ENCODE results near the gene DNMBP.
"Not testable (repeated sequence)": the region's sequence is repeated elsewhere in the genome, so short reads cannot be mapped to it uniquely, and the experiment has no call there.

DNMBP gene

DNA sequence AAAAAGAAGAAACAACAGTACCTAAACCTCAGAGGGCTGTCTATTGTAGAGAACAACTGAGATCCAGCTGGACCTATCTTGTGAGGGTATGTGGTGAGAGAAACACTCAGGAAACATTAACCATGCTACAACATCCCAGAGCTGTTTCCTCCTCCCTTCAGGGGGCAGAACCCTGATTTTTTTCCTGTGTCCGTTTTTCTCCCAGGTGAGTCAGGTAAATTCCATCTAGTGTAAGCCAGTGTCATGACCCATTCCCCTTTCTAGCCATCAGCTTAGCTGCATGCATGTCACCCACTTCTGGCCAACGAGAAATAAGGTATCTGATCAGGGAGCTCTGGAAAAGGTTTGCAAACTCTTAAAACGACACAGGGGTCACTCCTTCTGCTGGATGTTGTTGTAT, 103.8 kb downstream of the DNMBP start:
- DNase-seq = no peak

DNA sequence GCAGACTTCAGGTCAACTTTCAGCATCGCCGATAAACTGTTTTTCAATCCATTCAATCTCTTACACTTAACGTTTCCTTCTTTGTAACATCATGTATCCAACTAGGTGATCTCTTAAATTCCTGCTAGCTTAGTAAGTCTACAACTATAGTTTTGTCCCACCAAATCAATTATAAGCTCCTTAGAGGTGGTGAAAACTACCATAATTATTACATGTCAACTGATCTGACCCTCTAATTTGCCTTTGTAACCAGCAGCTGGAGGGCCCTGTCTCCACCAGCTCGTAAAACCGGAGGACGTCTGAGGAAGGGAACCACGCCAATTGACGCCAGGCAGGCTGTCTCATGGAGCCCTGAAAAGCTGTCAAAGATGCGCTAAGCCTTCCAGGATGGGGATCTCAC, 113.9 kb downstream of the DNMBP start:
- DNase-seq = no peak

DNA sequence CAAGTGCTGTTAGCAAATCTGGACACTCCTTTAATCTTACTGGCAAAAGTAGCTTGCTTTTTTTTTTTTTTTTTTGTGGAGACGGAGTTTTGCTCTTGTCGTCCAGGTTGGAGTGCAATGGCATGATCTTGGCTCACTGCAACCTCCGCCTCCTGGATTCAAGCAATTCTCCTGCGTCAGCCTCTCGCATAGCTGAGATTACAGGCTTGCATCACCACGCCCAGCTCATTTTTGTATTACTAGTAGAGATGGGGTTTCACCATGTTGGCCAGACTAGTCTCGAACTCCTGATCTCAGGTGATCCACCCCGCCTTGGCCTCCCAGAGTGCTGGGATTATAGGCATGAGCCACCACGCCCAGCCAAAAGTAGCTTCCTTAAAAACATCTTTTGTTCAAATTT, 114.7 kb downstream of the DNMBP start:
- DNase-seq = not testable (repeated sequence)

DNA sequence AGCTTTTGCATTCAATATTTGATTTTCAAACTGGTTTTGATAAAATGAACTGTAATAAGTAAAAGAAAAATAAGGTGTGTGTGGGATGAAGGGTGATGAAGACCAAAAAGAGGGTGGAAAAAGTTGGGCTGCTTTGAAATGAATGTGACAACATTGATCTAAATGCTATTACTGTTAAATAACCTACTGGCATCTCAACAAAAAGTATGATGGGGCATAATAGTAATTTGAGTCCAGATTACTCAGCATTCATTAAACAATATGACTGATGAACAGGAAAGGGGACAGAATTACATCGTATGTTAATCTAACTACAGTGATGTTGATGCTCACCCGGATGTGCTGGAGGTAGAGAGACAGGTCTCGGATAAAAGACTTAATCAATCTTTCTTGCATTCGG, 115.1 kb downstream of the DNMBP start:
- DNase-seq = no peak

DNA sequence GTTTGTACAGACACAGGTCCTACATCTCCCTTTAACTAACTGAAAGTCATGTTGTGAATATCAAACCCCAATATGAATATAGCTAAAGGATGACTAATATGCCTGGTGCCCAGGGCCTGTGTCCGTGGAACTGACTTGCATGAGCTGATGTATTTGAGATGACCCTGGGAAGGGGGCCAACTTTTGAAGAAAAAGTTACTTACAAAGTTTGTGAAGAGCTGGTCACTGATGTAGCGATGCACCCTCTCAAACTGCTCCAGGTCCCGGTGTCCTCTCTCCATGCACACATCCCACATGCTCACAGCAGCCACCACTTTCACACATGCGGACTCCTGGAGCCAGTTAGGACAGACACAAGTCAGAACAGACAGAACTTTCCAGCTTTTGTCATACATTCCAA, 121.1 kb downstream of the DNMBP start:
- DNase-seq = no peak

DNA sequence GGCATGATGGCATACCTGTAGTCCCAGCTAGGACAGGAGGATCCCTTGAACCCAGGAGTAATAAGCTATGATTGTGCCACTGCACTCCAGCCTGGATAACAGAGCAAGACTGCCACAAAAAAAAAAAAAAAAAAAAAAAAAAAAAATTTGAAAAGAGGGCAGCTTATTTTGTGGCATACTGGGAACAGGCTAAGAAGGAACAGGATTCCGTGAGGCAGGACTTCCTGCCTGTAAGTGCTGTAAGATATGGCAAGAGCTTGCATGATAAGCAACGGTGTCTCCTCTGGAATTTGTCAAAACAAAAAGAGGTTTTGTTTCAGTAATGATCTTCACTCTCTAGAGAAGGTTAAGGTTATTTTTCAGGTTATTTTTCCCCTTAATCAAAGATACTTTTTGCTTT, 126.2 kb downstream of the DNMBP start:
- no peak for DNase-seq

DNA sequence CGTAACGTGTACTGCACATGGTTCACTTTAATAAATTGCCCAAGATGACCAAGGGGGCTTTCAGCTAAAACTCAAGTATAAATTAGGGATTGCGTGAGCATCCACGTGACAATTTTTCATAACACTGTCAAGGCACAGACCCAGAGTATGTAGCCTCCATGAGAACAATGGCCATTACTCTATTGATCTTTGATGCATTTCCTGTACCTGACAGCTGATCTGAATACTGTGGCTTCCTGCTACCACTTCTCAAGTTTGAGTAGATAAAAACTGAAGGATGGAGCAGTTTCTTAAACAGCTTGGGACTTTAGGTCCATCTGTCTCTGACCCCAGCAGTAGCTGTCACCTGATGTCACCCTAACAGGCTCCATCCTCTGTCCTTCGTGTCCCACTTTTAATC, 128.4 kb downstream of the DNMBP start:
- DNase-seq = no peak

DNA sequence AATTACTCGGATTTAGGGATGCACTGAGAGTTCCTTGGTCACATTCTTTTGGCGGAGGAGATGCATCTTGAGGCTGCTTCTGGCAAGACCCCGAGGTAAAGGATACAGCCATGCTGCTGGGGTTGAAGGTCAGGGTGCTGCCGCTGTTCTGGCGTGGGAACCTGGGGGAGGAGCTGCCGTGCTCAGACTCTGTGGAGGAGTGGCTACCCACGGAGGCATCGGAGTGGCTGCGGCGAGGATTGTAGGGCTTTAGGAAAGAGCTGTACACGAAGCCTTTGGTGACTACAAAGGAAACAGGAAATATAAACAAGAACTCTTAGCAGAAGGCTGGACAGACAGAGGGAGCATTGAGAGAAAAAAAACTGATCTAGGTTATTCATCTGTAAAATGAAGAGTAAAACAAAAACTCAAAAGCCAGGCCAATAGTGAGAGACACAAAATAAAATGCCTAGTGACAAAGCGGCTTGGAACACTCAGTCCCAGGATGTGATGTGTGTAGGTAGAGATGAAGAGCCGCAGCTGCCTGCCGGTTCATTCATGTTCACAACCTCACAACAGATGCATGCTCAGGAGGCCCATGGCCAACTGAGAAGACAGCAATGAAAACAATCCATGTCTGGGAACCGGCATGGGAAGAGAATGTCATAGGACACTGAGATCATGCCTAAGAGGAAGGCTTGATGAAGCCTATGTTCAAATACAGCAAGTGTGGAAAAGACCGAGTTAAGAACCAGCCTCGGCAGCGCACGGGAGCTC, 129.5 kb downstream of the DNMBP start:
- no peak for DNase-seq

DNA sequence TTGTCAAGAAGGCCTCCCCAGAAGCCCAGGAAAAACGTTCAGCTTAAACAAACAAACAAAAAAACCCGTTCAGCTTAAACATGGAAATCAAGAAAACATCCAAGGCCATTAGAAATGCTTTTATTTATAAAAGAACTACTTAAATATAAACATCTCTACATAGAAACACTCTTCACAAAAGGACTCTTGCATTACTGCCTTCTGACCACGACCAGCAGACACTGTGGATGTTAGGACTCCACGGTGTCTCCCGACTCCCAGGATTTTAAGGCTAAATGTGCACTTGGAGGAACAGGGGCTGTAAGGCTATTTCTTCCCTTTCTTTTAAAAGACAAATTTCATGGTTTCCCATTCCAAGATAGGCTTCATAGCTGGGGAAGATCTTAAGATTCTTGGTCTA, 134.3 kb downstream of the DNMBP start:
- no peak for DNase-seq

DNA sequence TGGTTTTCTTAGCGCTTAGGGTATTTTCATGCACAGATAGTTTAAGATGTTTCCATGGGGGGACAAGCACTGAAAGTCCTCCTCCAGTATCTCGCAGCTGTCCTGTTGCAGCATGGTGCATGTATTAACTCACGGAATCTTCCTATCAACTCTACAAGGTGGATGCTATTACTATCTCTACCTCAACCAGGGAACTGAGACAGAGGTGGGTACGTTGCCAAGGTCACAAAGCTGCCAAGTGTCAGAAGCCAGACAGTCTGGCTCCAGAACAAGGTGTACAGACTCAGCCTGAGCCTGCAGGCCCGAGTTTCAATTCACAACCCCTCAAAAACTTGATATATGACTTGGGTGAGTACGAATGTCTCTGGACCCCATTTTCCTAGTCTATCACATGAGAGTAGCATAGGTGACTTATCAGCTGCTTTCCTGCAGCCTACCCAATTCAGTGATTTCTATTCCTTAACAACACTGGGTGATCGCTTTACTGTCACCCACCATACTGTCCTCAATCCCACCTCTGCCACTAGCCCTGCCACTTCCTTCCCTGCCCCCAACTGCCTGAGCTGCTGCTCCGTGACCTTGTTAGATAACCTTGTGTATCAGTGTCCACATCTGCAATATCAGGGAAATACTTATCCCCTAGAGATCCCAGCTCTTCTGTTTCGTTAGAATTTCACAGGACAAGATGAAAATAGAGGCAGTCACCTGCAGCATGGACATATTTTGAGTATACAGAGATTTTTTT, 135.2 kb downstream of the DNMBP start:
- DNase-seq = no peak

DNA sequence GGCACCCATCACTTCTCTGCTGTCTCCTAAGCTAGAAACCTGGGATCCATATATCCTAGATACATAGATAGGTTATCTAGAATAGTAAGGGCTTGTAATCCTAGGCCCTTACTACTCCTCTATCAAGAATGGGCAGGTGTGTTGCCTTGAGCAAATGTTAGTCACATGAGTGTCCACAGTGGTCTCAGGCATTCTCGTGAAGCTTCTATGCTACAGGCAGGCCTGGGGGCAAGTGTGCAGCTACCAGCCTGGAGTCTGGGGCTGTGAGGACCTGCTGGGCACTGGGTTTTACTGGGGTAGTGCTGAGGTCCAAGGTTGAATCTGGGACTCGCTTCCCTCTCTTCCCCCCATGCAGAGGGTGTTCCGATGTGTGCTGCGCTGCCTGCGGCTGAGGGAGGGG, 135.9 kb downstream of the DNMBP start:
- no peak for DNase-seq

DNA sequence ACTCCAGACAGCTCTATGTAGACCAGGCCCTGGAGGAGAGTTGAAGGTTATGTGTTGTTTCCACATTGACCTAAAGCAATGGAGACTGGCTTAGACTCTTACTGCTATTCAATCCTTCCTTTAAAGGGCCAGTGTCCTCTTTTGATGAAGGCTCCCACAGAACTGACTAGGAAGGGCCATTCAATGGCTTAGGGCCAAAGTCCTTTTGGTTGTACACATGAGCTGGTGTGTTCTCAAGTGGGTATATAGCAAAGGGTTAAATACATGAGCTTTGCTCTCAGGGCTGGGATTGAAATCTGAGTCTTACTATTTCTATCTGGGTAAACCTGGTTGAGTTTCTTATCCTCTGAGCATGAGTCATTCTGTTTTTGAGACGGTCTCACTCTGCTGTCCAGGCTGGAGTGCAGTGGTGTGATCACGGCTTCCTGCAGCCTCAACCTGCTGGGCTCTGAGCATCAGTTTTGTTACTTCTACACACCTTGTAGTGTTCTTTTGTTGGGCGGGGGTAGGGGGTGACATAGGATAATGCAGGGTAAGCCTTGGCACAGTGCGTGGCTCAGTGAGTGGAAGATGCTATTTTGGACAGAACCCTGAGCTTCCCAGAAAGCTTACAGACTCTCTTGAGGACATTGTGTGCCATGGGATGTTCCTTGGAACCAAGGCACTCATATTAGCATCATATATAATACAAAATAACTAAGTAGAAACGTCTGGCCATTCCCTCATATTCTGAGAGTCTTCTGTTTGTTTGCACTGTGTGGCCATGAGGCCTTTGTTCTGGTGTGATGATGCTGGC, 137.2 kb downstream of the DNMBP start:
- no peak for DNase-seq

DNA sequence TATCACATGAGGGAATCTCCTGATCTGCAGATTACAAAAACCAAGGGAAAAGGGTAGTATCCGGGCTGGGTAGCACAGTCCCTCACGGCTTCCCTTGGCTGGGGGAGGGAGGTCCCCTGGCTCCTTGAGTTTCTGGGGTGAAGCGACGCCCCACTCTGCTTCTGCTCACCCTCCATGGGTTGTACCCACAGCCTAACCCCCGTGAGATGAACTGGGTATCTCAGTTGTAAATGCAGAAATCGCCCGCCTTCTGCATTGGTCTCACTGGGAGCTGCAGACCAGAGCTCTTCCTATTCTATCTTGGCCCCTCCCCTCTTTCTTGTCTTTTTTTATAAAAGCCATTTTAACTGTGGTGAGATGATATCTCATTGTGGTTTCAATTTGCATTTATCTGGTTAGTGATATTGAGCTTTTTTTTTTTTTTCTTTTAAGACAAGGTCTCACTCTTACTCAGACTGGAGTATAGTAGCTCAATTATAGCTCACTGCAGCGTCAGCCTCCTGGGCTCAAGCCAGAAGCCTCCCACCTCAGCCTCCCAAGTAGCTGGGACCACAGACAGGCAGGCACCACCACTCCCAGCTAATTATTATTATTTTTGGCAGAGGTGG, 139.5 kb downstream of the DNMBP start:
- no peak for DNase-seq

DNA sequence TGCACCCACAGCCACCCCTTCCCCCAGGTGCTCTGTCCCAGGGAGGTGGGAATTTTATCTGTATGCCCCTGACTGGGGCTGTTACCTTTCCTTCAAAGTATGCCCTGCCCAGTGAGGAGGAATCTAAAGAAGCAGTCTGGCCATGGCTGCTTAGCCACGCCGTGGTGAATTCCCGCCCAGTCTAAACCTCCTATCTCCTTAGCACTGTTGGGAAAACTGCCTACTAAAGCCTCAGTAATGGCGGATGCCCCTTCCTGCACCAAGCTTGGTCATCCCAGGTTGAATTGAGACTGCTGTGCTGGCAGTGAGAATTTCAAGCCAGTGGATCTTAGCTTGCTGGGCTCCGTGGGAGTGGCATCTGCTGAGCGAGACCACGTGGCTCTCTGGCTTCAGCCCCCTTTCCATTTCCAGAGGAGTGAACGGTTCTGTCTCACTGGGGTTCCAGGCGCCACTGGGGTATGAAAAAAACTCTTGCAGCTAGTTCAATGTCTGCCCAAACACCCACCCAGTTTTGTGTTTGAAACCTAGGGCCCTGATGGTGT, 140.1 kb downstream of the DNMBP start:
- DNase-seq = no peak

DNA sequence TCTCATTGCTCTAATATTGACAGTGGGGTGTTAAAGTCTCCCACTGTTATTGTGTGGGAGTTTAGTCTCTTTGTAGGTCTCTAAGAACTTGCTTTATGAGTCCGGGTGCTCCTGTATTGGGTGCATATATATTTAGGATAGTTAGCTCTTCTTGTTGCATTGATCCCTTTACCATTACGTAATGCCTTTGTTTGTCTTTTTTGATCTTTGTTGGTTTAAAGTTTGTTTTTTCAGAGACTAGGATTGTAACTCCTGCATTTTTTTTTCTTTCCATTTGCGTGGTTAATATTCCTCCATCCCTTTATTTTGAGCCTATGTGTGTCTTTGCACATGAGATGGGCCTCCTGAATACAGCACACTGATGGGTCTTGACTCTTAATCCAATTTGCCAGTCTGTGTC, 142.5 kb downstream of the DNMBP start:
- not testable (repeated sequence) for DNase-seq

DNA sequence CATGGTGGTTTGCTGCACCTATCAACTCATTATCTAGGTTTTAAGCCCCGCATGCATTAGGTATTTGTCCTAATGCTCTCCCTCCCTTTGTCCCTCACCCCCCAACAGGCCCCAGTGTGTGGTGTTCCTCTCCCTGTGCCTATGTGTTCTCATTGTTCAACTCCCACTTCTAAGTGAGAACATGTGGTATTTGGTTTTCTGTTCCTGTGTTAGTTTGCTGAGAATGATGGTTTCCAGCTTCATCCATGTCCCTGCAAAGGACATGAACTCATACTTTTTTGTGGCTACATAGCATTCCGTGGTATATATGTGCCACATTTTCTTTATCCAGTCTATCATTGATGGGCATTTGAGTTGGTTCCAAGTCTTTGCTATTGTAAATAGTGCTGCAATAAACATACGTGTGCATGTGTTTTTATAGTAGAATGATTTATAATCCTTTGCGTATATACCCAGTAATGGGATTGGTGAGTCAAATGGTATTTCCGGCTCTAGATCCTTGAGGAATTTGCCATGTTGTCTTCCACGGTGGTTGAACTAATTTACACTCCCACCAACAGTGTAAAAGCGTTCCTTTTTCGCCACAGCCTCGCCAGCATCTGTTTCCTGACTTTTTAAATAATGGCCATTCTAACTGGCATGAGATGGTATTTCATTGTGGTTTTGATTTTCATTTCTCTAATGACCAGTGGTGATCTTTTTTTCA, 146.1 kb downstream of the DNMBP start:
- DNase-seq = not testable (repeated sequence)

DNA sequence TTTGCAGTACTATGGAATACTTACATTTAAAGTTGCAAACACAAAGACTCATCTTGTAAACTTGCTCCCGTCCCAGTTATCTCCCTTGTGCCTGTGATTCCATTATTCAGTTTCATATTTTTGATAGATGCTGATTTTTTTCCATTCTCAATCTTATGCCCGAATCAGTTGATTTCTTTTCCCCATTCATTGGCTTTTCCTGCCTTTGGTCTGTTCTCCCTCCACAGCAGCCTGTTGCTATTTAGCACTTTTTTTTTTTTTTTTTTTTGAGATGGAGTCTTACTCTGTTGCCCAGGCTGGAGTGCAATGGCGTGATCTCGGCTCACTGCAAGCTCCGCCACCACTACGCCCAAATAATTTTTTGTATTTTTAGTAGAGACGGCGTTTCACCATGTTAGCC, 149.3 kb downstream of the DNMBP start:
- no peak for DNase-seq

DNA sequence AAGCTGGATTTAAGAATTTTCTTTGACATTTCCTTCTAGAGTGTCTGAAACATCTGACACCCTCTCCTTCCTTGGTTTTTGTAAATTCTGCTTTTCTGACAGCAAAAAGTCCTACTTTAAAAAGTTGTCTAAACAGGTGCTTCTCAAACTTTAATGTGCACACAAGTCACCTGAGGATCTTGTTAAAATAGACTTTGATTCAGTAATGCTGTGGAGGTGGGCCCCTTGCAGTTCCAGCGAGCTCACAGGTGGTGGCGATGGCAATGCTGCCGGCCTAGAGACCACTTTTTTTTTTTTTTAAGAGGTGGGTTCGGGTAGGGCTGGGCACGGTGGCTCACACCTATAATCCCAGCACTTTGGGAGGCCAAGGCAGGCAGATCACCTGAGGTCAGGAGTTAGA, 150.2 kb downstream of the DNMBP start:
- DNase-seq = no peak

DNA sequence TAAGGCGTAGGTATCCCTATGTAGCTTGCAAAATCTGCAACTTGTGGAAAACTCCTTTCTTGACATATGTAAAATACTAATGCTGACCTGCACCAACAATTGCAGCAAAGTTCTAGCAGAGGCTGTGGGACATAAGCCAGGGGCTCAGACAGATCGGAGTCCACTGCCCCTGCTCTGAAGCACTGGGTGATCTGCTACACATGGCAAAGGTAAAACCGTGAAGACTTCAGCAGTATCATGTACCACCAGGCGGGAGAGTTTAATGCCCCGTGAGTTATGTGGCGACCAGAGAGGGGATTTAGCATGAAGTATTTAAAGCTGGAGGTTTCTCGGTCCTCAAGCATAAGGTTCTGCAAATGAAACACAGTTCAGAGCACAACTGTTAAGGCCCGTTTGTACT, 150.9 kb downstream of the DNMBP start:
- DNase-seq = no peak

DNA sequence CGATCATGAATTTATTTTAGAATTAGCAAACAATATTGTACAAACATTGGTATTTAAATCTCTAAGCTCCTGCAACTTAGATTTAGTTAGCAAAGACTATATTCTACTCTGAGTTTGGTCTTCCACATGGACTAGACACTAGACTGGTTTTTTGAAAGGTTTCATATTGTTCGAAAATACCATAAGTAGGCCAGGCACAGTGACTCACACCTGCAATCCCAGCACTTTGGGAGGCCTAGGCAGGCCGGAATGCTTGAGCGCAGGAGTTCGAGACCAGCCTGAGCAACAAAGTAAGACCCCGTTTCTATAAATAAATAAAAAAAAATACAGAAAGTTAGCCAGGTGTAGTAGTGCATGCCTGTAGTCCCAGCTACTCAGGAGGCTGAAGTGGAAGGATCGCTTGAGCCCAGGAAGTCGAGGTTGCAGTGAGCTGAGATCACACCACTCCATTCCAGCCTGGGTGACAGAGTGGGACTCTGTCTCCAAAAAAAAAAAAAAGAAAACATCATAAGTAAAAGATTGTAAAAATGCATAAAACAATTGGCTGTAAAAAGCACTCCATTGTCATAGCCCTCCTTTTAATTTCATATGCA, 154.2 kb downstream of the DNMBP start:
- DNase-seq = no peak

DNA sequence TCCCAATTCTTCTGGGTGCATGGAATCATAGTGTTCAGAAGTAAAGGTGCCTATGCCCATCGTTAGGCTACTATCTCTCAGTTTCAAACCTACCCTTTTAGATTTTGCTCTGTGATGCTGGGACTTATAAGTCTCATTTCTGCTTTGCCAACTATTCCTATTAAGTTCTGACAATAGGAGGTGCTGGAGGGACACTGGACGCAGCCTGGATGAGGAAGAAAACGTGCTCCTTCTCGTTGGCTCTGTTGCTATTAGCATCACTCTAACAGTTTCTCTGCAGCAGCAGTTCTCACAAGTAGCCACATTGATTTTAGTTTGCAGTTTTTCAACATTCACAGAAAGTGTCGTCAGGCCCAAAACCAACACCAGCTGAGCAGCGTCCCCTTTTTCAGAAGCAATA, 154.9 kb downstream of the DNMBP start:
- DNase-seq = no peak

DNA sequence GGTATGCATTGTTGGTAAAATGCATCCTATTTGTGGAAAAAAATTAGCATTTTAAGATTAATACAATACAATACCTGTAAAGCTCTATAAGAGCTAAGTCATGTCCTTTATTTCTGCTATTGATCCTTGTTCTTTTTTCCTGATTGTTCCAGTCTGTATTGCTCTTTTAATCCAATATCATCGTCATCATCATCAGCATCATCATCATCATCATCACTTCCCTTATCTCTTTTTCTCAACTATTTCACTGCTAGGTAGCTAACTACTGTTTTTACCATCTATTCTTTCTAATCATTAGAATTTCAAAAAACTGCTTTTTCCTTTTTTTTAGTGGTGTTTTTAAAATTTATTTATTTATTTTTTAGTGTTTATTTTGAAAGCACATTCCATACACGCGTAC, 156.1 kb downstream of the DNMBP start:
- no peak for DNase-seq

Measured in NCI-H187 treated with DMSO at 0.1 percent for 48 hours (cell line).